T1000 (cell line): ENCODE results near the gene CDC7.
"Not testable (repeated sequence)": the region's sequence is repeated elsewhere in the genome, so short reads cannot be mapped to it uniquely, and the experiment has no call there.

Experiments
- DNase-seq: peaks from one replicate; lab custom pipeline; 2025; ENCODE audit warnings: mixed read lengths; lab: John Stamatoyannopoulos, UW

Gene CDC7

GRCh38 chr1:91500756-91501522, at the start of gene CDC7:
TSS of gene CDC7 (plus strand) at chr1:91500851. CDS start at chr1:91501717, 866 bp downstream.
- peak; percentile 93 for DNase-seq

GRCh38 chr1:91454136-91454535, 46.5 kb upstream of the CDC7 start:
- DNase-seq, result no peak

GRCh38 chr1:91455334-91455733, 45.3 kb upstream of the CDC7 start:
- DNase-seq, result no peak

GRCh38 chr1:91455896-91456295, 44.8 kb upstream of the CDC7 start:
- DNase-seq, result no peak

- DNase-seq, result not testable (repeated sequence)
Measured at GRCh38 chr1:91465350-91465749, 35.3 kb upstream of the CDC7 start.

- DNase-seq, result no peak
Measured at GRCh38 chr1:91476533-91477217, 24.0 kb upstream of the CDC7 start.

- DNase-seq, result no peak
Measured at GRCh38 chr1:91487469-91487868, 13.2 kb upstream of the CDC7 start.

- no peak for DNase-seq
Measured at GRCh38 chr1:91490501-91490900, 10.2 kb upstream of the CDC7 start.

GRCh38 chr1:91498035-91498434, 2.6 kb upstream of the CDC7 start:
- no peak for DNase-seq

- DNase-seq, result no peak
Measured at GRCh38 chr1:91498498-91499245, 2.0 kb upstream of the CDC7 start.

- DNase-seq, result no peak
Measured at GRCh38 chr1:91499346-91499745, 1.3 kb upstream of the CDC7 start.

GRCh38 chr1:91499904-91500755, 521 bp upstream of the CDC7 start:
- no peak for DNase-seq

- no peak for DNase-seq
Measured at GRCh38 chr1:91501523-91501851, 836 bp downstream of the CDC7 start.

- DNase-seq, result no peak
Measured at GRCh38 chr1:91501971-91502671, 1.5 kb downstream of the CDC7 start.

- no peak for DNase-seq
Measured at GRCh38 chr1:91502672-91503184, 2.1 kb downstream of the CDC7 start.

GRCh38 chr1:91503332-91503900, 2.8 kb downstream of the CDC7 start:
- no peak for DNase-seq

GRCh38 chr1:91503975-91504530, 3.4 kb downstream of the CDC7 start:
- no peak for DNase-seq

- no peak for DNase-seq
Measured at GRCh38 chr1:91505086-91505485, 4.4 kb downstream of the CDC7 start.

- DNase-seq, result no peak
Measured at GRCh38 chr1:91506071-91506470, 5.4 kb downstream of the CDC7 start.

- no peak for DNase-seq
Measured at GRCh38 chr1:91507328-91507727, 6.7 kb downstream of the CDC7 start.
